GM12865 (cell line): ENCODE results near the gene LRG1.
"Not testable (repeated sequence)": the region's sequence is repeated elsewhere in the genome, so short reads cannot be mapped to it uniquely, and the experiment has no call there.

ENCODE experiments used
- DNase-seq: peaks from one replicate; pipeline ENCODE4 v3.0.0; 2010; ENCODE audit warnings: low read depth
- H3K4me3 ChIP-seq: 2 replicates; pipeline ENCODE4 v1.5.1; 2011; ENCODE audit warnings: mild to moderate bottlenecking, low read depth, low read length, control low read depth
- CTCF ChIP-seq: IDR thresholded peaks from 2 replicates; pipeline ENCODE4 v1.5.1; 2011; ENCODE audit warnings: low read length, control low read depth, low read depth, inconsistent platforms; ENCODE audit not compliant: insufficient read depth; ENCODE audit errors: missing control alignments

Gene LRG1

GRCh38 chr19:4550018-4550417 is 10.2 kb upstream of the LRG1 start:
- H3K4me3 ChIP-seq, result no peak overlapping the region
- no peak for DNase-seq
- no peak for TF ChIP-seq CTCF

- H3K4me3 ChIP-seq, result no peak overlapping the region
- TF ChIP-seq CTCF, result no peak
- no peak for DNase-seq
Observed at GRCh38 chr19:4548238-4548584, 8.4 kb upstream of the LRG1 start.

GRCh38 chr19:4547303-4548237 is 7.7 kb upstream of the LRG1 start:
- no peak overlapping the region for H3K4me3 ChIP-seq
- no peak for DNase-seq
- TF ChIP-seq CTCF, result peak; percentile 42

GRCh38 chr19:4543842-4544647 is 4.2 kb upstream of the LRG1 start:
- H3K4me3 ChIP-seq, result no peak overlapping the region
- no peak for TF ChIP-seq CTCF
- no peak for DNase-seq

GRCh38 chr19:4542896-4543841 is 3.3 kb upstream of the LRG1 start:
- no peak for DNase-seq
- TF ChIP-seq CTCF, result no peak
- no peak overlapping the region for H3K4me3 ChIP-seq

GRCh38 chr19:4541806-4542145 is 1.9 kb upstream of the LRG1 start:
- DNase-seq, H3K4me3 ChIP-seq: not testable (repeated sequence)
